Calu3 (cell line): ENCODE measurements around the gene ARFIP1. TPM values are rescaled to one million over a fixed set of nuclear protein-coding genes. Genes with fewer than 3 reads are reported as not detected.

Source experiments
- BruUV-seq: library from RNA; stranded (reverse); fragments of 400-500 nt; replicated peaks from 2 replicates; lab custom pipeline; 2021; lab: Mats Ljungman, UMichigan
- CTCF ChIA-PET: fragments of 300-600 bp; sonication (Branson Sonifier 250); formaldehyde crosslinking; loops from one replicate; lab custom pipeline; 2022; ENCODE audit warnings: antibody characterized with exemption; lab: Charles Lee
- DNase-seq: peaks from one replicate; pipeline ENCODE4 v3.0.0; 2022
- H3K27ac Mint-ChIP-seq: one replicate; pipeline ENCODE4 v1.8.0; 2022; ENCODE audit warnings: mixed read lengths; ENCODE audit not compliant: unreplicated experiment
- H3K27me3 Mint-ChIP-seq: one replicate; pipeline ENCODE4 v1.8.0; 2022; ENCODE audit warnings: mixed read lengths; ENCODE audit not compliant: unreplicated experiment
- H3K36me3 Mint-ChIP-seq: one replicate; pipeline ENCODE4 v1.8.0; 2022; ENCODE audit warnings: mild to moderate bottlenecking, moderate library complexity, mixed read lengths; ENCODE audit not compliant: insufficient read depth, unreplicated experiment
- H3K4me1 Mint-ChIP-seq: one replicate; pipeline ENCODE4 v1.8.0; 2022; ENCODE audit warnings: mild to moderate bottlenecking, low read depth, mixed read lengths; ENCODE audit not compliant: unreplicated experiment
- H3K4me3 Mint-ChIP-seq: one replicate; pipeline ENCODE4 v1.8.0; 2022; ENCODE audit warnings: mild to moderate bottlenecking, low read depth, moderate library complexity, mixed read lengths; ENCODE audit not compliant: unreplicated experiment
- H3K9me3 Mint-ChIP-seq: one replicate; pipeline ENCODE4 v1.8.0; 2022; ENCODE audit warnings: low read depth, mixed read lengths; ENCODE audit not compliant: unreplicated experiment
- intact Hi-C: fragments of 100-400 bp; cut with micrococcal nuclease; formaldehyde crosslinking; loops from one replicate; pipeline ENCODE4 v1.10.0; 2022; ENCODE audit not compliant: unreplicated experiment
- total RNA-seq: library from RNA; stranded (reverse); gene quantifications from 2 replicates; pipeline ENCODE4 v1.2.3, GENCODE V29; 2022
- TF ChIP-seq, protein P1 (sequence below): fragments of 200-600 bp; IDR thresholded peaks from one replicate; pipeline ENCODE4 v1.8.0; 2022; ENCODE audit warnings: antibody characterized with exemption; ENCODE audit not compliant: unreplicated experiment

ARFIP1 gene
- total RNA-seq, 1 experiment from 2014 or later, result 35.5 TPM

DNA sequence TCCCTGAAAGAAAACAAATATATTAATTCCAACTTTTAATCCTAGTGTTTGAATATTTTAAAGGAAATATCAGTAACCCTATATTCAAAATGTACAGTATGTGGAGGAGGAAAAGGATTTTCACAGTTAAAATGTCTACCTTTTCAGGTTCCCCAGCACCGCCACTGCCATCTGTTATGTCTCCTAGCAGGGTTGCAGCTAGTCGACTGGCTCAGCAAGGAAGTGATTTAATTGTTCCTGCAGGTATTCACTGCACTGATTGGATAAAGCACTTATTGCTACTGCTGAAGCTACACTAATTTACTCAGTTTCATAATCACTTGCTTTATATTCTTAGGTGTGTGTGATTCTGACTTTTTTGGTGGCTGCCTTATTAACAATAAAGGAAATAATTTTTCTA is 90.9 kb downstream of the ARFIP1 start:
- CTCF ChIA-PET, result no interaction called here
- BruUV-seq, result no TSS peak
- Mint-ChIP-seq H3K36me3 (no peaks in the 10 kb centered on the region), H3K4me1 (no peaks in the 10 kb centered on the region), H3K27ac (no peak overlapping the region), H3K4me3 (no peak overlapping the region), H3K27me3 (no peaks in the 10 kb centered on the region), H3K9me3 (no peaks in the 10 kb centered on the region)
- no peak for DNase-seq
- TF ChIP-seq, protein P1, sequence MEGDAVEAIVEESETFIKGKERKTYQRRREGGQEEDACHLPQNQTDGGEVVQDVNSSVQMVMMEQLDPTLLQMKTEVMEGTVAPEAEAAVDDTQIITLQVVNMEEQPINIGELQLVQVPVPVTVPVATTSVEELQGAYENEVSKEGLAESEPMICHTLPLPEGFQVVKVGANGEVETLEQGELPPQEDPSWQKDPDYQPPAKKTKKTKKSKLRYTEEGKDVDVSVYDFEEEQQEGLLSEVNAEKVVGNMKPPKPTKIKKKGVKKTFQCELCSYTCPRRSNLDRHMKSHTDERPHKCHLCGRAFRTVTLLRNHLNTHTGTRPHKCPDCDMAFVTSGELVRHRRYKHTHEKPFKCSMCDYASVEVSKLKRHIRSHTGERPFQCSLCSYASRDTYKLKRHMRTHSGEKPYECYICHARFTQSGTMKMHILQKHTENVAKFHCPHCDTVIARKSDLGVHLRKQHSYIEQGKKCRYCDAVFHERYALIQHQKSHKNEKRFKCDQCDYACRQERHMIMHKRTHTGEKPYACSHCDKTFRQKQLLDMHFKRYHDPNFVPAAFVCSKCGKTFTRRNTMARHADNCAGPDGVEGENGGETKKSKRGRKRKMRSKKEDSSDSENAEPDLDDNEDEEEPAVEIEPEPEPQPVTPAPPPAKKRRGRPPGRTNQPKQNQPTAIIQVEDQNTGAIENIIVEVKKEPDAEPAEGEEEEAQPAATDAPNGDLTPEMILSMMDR, result no peak
- intact Hi-C loops, result no loop called here

GRCh38 chr4:152875261-152875660 is 95.5 kb downstream of the ARFIP1 start:
- intact Hi-C loops, result no loop called here
- no TSS peak for BruUV-seq
- no peaks in the 10 kb centered on the region for H3K36me3 Mint-ChIP-seq
- TF ChIP-seq, protein P1, result no peak
- no peak overlapping the region for H3K4me3 Mint-ChIP-seq
- H3K4me1 Mint-ChIP-seq, result no peaks in the 10 kb centered on the region
- no peaks in the 10 kb centered on the region for H3K27me3 Mint-ChIP-seq
- DNase-seq, result no peak
- CTCF ChIA-PET, result interaction anchor here (0.6 to 0.7 kb wide), 2 partner anchors 89 to 1649 kb away, joined by 4 to 6 read pairs; no protein-coding TSS in a partner anchor
- H3K27ac Mint-ChIP-seq, result no peak overlapping the region
- no peaks in the 10 kb centered on the region for H3K9me3 Mint-ChIP-seq

DNA sequence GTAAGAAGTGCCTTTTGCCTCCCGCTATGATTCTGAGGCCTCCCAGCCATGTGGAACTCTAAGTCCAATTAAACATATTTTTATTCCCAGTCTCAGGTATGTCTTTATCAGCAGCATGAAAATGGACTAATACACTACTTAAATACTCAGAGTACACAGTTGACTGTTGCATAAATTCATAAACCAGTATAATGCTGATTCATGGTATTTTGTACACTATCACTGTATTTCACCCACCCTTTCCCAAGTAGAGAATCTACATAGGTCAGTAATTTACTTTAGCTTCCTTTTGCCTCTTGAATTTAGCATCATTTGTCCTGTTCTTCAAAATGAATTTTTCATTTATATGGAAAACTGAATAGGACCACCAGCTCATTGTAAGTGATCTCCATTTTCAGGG is 98.1 kb downstream of the ARFIP1 start:
- no TSS peak for BruUV-seq
- Mint-ChIP-seq H3K36me3 (no peaks in the 10 kb centered on the region), H3K4me1 (no peaks in the 10 kb centered on the region), H3K27me3 (no peaks in the 10 kb centered on the region), H3K27ac (no peak overlapping the region), H3K9me3 (no peaks in the 10 kb centered on the region), H3K4me3 (no peak overlapping the region)
- TF ChIP-seq, protein P1, result no peak
- CTCF ChIA-PET, result no interaction called here
- DNase-seq, result no peak
- intact Hi-C loops, result no loop called here

GRCh38 chr4:152880263-152880662 is 100.5 kb downstream of the ARFIP1 start:
- H3K27me3 Mint-ChIP-seq, result no peaks in the 10 kb centered on the region
- intact Hi-C loops, result no loop called here

More at GRCh38 chr4:152880263-152880662, 100.5 kb downstream of the ARFIP1 start:
- no peak overlapping the region for H3K27ac Mint-ChIP-seq
- no peak for DNase-seq
- H3K4me3 Mint-ChIP-seq, result no peak overlapping the region
- H3K4me1 Mint-ChIP-seq, result no peaks in the 10 kb centered on the region
- H3K9me3 Mint-ChIP-seq, result no peaks in the 10 kb centered on the region
- CTCF ChIA-PET, result no interaction called here
- TF ChIP-seq, protein P1, result no peak
- no peaks in the 10 kb centered on the region for H3K36me3 Mint-ChIP-seq
- BruUV-seq, result no TSS peak
